ENCODE data around the gene ABI3BP. TPM values are rescaled to one million over a fixed set of nuclear protein-coding genes. Genes with fewer than 3 reads are reported as not detected.

Gene ABI3BP
- total RNA-seq, 1 donor from 2014 or later: 7.3 TPM

- DNase-seq (ENCODE audit: extremely low read depth, low read depth, low spot score): no peak
Measured at GRCh38 chr3:100745617-100746016, 247.6 kb downstream of the ABI3BP start.

GRCh38 chr3:100744671-100745070 is 248.6 kb downstream of the ABI3BP start:
- DNase-seq (ENCODE audit: extremely low read depth, low read depth, low spot score): no peak

- no peak for DNase-seq (ENCODE audit: extremely low read depth, low read depth, low spot score)
Measured at GRCh38 chr3:100743535-100743934, 249.7 kb downstream of the ABI3BP start.

GRCh38 chr3:100740207-100740606 is 253.0 kb downstream of the ABI3BP start:
- no peak for DNase-seq (ENCODE audit: extremely low read depth, low read depth, low spot score)

- no peak for DNase-seq (ENCODE audit: extremely low read depth, low read depth, low spot score)
Measured at GRCh38 chr3:100737334-100737733, 255.9 kb downstream of the ABI3BP start.

- no peak for DNase-seq (ENCODE audit: extremely low read depth, low read depth, low spot score)
Measured at GRCh38 chr3:100732435-100732834, 260.8 kb downstream of the ABI3BP start.

- no peak for DNase-seq (ENCODE audit: extremely low read depth, low read depth, low spot score)
Measured at GRCh38 chr3:100730524-100730923, 262.7 kb downstream of the ABI3BP start.

GRCh38 chr3:100726706-100727105 is 266.5 kb downstream of the ABI3BP start:
- no peak for DNase-seq (ENCODE audit: extremely low read depth, low read depth, low spot score)

- no peak for DNase-seq (ENCODE audit: extremely low read depth, low read depth, low spot score)
Measured at GRCh38 chr3:100725935-100726513, 267.2 kb downstream of the ABI3BP start.

GRCh38 chr3:100720426-100720825 is 272.8 kb downstream of the ABI3BP start:
- no peak for DNase-seq (ENCODE audit: extremely low read depth, low read depth, low spot score)

- no peak for DNase-seq (ENCODE audit: extremely low read depth, low read depth, low spot score)
Measured at GRCh38 chr3:100719136-100719535, 274.1 kb downstream of the ABI3BP start.

GRCh38 chr3:100717637-100718487 is 275.4 kb downstream of the ABI3BP start:
- no peak for DNase-seq (ENCODE audit: extremely low read depth, low read depth, low spot score)

GRCh38 chr3:100717063-100717462 is 276.2 kb downstream of the ABI3BP start:
- DNase-seq (ENCODE audit: extremely low read depth, low read depth, low spot score): no peak

- DNase-seq (ENCODE audit: extremely low read depth, low read depth, low spot score): no peak
Measured at GRCh38 chr3:100715176-100715575, 278.0 kb downstream of the ABI3BP start.

GRCh38 chr3:100710261-100710968 is 282.8 kb downstream of the ABI3BP start:
- peak; percentile 12 for DNase-seq (ENCODE audit: extremely low read depth, low read depth, low spot score)

- no peak for DNase-seq (ENCODE audit: extremely low read depth, low read depth, low spot score)
Measured at GRCh38 chr3:100709842-100710260, 283.4 kb downstream of the ABI3BP start.

GRCh38 chr3:100708989-100709841 is 284.0 kb downstream of the ABI3BP start, which contains the start of gene TFG:
Gene TFG (plus strand): TSS chr3:100709494. CDS start chr3:100713686, 4,192 bp downstream.
- DNase-seq (ENCODE audit: extremely low read depth, low read depth, low spot score): peak; percentile 93

GRCh38 chr3:100708644-100708988 is 284.6 kb downstream of the ABI3BP start:
- no peak for DNase-seq (ENCODE audit: extremely low read depth, low read depth, low spot score)

- DNase-seq (ENCODE audit: extremely low read depth, low read depth, low spot score): no peak
Measured at GRCh38 chr3:100706365-100706764, 286.9 kb downstream of the ABI3BP start.

- DNase-seq (ENCODE audit: extremely low read depth, low read depth, low spot score): no peak
Measured at GRCh38 chr3:100703865-100704264, 289.4 kb downstream of the ABI3BP start.

- no peak for DNase-seq (ENCODE audit: extremely low read depth, low read depth, low spot score)
Measured at GRCh38 chr3:100702980-100703345, 290.3 kb downstream of the ABI3BP start.

Data from glomerular endothelial cell (primary cell).